ENCODE data around the gene CACFD1. TPM values are rescaled to one million over a fixed set of nuclear protein-coding genes. Genes with fewer than 3 reads are reported as not detected.

The CACFD1 gene
- total RNA-seq, 1 experiment from 2014 or later, result 15.1 TPM

- BruUV-seq (replicated peaks), result no TSS peak
- H3K4me1 Mint-ChIP-seq (ENCODE audit: low read depth, unreplicated experiment), result no peaks in the 10 kb centered on the region
- CTCF ChIA-PET, result no interaction called here
Observed at GRCh38 chr9:133465984-133466383, 6.2 kb downstream of the CACFD1 start.

DNA sequence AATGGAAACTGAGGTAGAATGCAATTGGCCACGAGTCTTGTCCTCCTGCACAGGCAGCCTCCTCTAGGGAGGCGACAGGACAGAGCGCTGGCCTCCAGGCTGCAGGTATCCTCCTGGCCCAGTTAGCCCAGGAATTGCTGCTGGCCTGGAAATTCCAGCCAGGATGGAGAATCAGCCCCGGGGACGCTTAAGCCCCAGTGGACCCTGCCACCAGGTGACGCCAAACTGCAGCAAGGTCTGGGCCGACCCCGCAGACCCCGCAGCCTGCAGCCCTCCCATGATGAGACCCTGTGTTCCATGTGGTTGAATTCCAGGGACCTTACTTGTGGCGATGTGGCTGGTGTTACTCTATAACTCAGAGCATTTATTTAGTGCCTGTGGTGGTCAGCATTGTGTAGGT is 7.3 kb downstream of the CACFD1 start:
- no peaks in the 10 kb centered on the region for H3K27me3 Mint-ChIP-seq (ENCODE audit: unreplicated experiment)
- no peaks in the 10 kb centered on the region for H3K4me1 Mint-ChIP-seq (ENCODE audit: low read depth, unreplicated experiment)
- H3K36me3 Mint-ChIP-seq (ENCODE audit: insufficient read depth, unreplicated experiment), result peaks cover 38% of the 10 kb centered on the region
- CTCF ChIA-PET, result no interaction called here
- no peak for DNase-seq
- no peaks in the 10 kb centered on the region for H3K9me3 Mint-ChIP-seq (ENCODE audit: low read depth, unreplicated experiment)
- BruUV-seq (replicated peaks), result no TSS peak
- H3K27ac Mint-ChIP-seq (ENCODE audit: unreplicated experiment), result no peak overlapping the region
- intact Hi-C loops (cut with micrococcal nuclease; ENCODE audit: unreplicated experiment), result no loop called here
- TF ChIP-seq, protein P1, sequence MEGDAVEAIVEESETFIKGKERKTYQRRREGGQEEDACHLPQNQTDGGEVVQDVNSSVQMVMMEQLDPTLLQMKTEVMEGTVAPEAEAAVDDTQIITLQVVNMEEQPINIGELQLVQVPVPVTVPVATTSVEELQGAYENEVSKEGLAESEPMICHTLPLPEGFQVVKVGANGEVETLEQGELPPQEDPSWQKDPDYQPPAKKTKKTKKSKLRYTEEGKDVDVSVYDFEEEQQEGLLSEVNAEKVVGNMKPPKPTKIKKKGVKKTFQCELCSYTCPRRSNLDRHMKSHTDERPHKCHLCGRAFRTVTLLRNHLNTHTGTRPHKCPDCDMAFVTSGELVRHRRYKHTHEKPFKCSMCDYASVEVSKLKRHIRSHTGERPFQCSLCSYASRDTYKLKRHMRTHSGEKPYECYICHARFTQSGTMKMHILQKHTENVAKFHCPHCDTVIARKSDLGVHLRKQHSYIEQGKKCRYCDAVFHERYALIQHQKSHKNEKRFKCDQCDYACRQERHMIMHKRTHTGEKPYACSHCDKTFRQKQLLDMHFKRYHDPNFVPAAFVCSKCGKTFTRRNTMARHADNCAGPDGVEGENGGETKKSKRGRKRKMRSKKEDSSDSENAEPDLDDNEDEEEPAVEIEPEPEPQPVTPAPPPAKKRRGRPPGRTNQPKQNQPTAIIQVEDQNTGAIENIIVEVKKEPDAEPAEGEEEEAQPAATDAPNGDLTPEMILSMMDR (IDR thresholded peaks at IDR 0.05; ENCODE audit: unreplicated experiment), result no peak
- no peak overlapping the region for H3K4me3 Mint-ChIP-seq (ENCODE audit: low read depth, unreplicated experiment)

More at GRCh38 chr9:133465984-133466383, 6.2 kb downstream of the CACFD1 start:
- peaks cover 28% of the 10 kb centered on the region for H3K36me3 Mint-ChIP-seq (ENCODE audit: insufficient read depth, unreplicated experiment)
- no peak overlapping the region for H3K4me3 Mint-ChIP-seq (ENCODE audit: low read depth, unreplicated experiment)
- no peak for DNase-seq
- H3K27me3 Mint-ChIP-seq (ENCODE audit: unreplicated experiment), result no peaks in the 10 kb centered on the region
- intact Hi-C loops (cut with micrococcal nuclease; ENCODE audit: unreplicated experiment), result no loop called here
- no peak overlapping the region for H3K27ac Mint-ChIP-seq (ENCODE audit: unreplicated experiment)
- no peaks in the 10 kb centered on the region for H3K9me3 Mint-ChIP-seq (ENCODE audit: low read depth, unreplicated experiment)
- TF ChIP-seq, protein P1 (IDR thresholded peaks at IDR 0.05; ENCODE audit: unreplicated experiment), result no peak

DNA sequence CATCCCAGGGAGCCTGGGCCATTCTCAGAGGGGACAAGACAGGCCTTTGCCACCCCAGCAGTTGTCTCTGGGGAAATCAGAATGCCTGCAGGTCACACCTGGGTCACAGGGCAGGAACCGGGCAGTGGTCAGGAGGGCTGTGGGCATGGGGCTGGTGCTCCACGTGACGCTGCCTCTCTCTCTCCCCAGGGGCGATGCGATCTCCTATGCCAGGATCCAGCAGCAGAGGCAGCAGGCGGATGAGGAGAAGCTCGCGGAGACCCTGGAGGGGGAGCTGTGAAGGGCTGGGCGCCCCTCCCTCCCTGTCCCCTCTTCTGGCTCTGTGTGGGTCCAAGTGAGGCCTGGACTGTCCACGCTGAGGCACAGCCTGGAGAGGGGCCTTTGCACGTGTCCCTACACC is 8.6 kb downstream of the CACFD1 start:
- intact Hi-C loops (cut with micrococcal nuclease; ENCODE audit: unreplicated experiment), result no loop called here
- H3K27ac Mint-ChIP-seq (ENCODE audit: unreplicated experiment), result no peak overlapping the region
- no peaks in the 10 kb centered on the region for H3K9me3 Mint-ChIP-seq (ENCODE audit: low read depth, unreplicated experiment)
- CTCF ChIA-PET, result interaction anchor here (0.6 kb wide), 1 partner anchor 9 kb away, joined by 3 read pairs; no protein-coding TSS in a partner anchor
- BruUV-seq (replicated peaks), result no TSS peak
- TF ChIP-seq, protein P1 (IDR thresholded peaks at IDR 0.05; ENCODE audit: unreplicated experiment), result no peak
- no peaks in the 10 kb centered on the region for H3K27me3 Mint-ChIP-seq (ENCODE audit: unreplicated experiment)
- no peaks in the 10 kb centered on the region for H3K4me1 Mint-ChIP-seq (ENCODE audit: low read depth, unreplicated experiment)
- peaks cover 46% of the 10 kb centered on the region for H3K36me3 Mint-ChIP-seq (ENCODE audit: insufficient read depth, unreplicated experiment)
- H3K4me3 Mint-ChIP-seq (ENCODE audit: low read depth, unreplicated experiment), result no peak overlapping the region
- no peak for DNase-seq

DNA sequence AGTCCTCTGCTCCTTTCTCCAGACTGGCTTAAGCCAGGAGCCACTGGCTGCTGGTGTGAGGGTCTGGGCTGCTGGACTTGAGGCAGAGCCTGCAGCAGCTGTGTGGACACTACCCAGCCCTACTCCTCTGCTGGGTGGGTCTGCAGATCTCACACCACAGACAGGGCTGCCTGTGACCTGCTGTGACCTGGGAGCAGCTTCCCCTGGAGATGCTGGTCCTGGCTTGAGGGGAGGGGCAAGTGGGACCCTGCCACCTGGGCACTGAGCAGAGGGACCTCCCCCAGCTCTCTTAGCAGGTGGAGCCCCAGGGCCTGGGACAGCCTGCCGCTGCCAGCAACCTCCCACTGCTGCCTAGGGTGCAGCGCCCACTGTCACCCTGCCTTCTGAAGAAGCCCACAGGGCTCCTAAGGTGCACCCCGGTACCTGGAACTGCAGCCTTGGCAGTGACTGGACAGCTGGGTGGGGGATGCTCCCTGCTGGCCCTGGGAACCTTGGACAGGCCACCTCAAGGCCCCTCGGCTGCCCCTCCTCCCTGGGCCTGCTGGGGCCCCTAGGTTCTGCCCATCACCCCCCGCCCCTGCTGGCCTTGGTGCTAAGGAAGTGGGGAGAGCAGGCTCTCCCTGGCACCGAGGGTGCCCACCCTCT is 9.1 kb downstream of the CACFD1 start:
- Mint-ChIP-seq H3K9me3 (ENCODE audit: low read depth, unreplicated experiment) (no peaks in the 10 kb centered on the region), H3K4me1 (ENCODE audit: low read depth, unreplicated experiment) (no peaks in the 10 kb centered on the region), H3K4me3 (ENCODE audit: low read depth, unreplicated experiment) (no peak overlapping the region), H3K27me3 (ENCODE audit: unreplicated experiment) (no peaks in the 10 kb centered on the region), H3K27ac (ENCODE audit: unreplicated experiment) (no peak overlapping the region), H3K36me3 (ENCODE audit: insufficient read depth, unreplicated experiment) (peaks cover 45% of the 10 kb centered on the region)
- TF ChIP-seq, protein P1 (IDR thresholded peaks at IDR 0.05; ENCODE audit: unreplicated experiment), result no peak
- BruUV-seq (replicated peaks), result no TSS peak
- CTCF ChIA-PET, result interaction anchor here (0.6 kb wide), 1 partner anchor 10 kb away, joined by 3 read pairs; no protein-coding TSS in a partner anchor
- intact Hi-C loops (cut with micrococcal nuclease; ENCODE audit: unreplicated experiment), result no loop called here
- no peak for DNase-seq

Measured in Calu3 (cell line).